A673 (cell line): Measurements from ENCODE around the gene ROBO2. TPM values are rescaled to one million over a fixed set of nuclear protein-coding genes. Genes with fewer than 3 reads are reported as not detected.

Experiments
- BruUV-seq: library from RNA; stranded (reverse); fragments of 400-500 nt; replicated peaks from 2 replicates; lab custom pipeline; 2021; lab: Mats Ljungman, UMichigan
- CTCF ChIA-PET: fragments of 300-600 bp; sonication (Branson Sonifier 250); formaldehyde crosslinking; loops from one replicate; lab custom pipeline; 2022; ENCODE audit warnings: antibody characterized with exemption; lab: Charles Lee
- POLR2A ChIA-PET: fragments of 300-600 bp; sonication (Branson Sonifier 250); formaldehyde crosslinking; loops from one replicate; lab custom pipeline; 2022; ENCODE audit warnings: antibody characterized with exemption; ENCODE audit not compliant: low non-redundant PET; lab: Charles Lee
- DNase-seq: peaks from one replicate; pipeline ENCODE4 v3.0.0-alpha.2; 2015; ENCODE audit warnings: low spot score
- H3K27ac ChIP-seq: fragments of 200-600 bp; sonication (generic); 2 replicates; pipeline ENCODE4 v1.5.1; 2016; ENCODE audit warnings: mixed run types, low read depth, mild to moderate bottlenecking, mixed read lengths, antibody characterized with exemption, low read length; ENCODE audit not compliant: poor library complexity, severe bottlenecking
- H3K27me3 ChIP-seq: fragments of 200-600 bp; sonication (generic); replicated peaks from 2 replicates; pipeline ENCODE4 v1.6.1; 2017; ENCODE audit warnings: mixed run types, low read depth, mild to moderate bottlenecking, mixed read lengths, antibody characterized with exemption, low read length; ENCODE audit not compliant: insufficient read depth, poor library complexity
- H3K36me3 ChIP-seq: fragments of 200-600 bp; sonication (generic); 2 replicates; pipeline ENCODE4 v1.6.1; 2016; ENCODE audit warnings: mixed run types, mild to moderate bottlenecking, mixed read lengths, antibody characterized with exemption, low read length; ENCODE audit not compliant: insufficient read depth, poor library complexity, severe bottlenecking
- H3K4me1 ChIP-seq: fragments of 200-600 bp; sonication (generic); 2 replicates; pipeline ENCODE4 v1.6.1; 2017; ENCODE audit warnings: mixed run types, mild to moderate bottlenecking, mixed read lengths, antibody characterized with exemption, low read length; ENCODE audit not compliant: insufficient read depth, poor library complexity, severe bottlenecking
- H3K4me3 ChIP-seq: fragments of 200-600 bp; sonication (generic); 2 replicates; pipeline ENCODE4 v1.5.1; 2016; ENCODE audit warnings: low read depth, mixed run types, mild to moderate bottlenecking, mixed read lengths, low read length; ENCODE audit not compliant: poor library complexity, severe bottlenecking
- H3K9me3 ChIP-seq: fragments of 200-600 bp; sonication (generic); 2 replicates; pipeline ENCODE4 v1.6.1; 2016; ENCODE audit warnings: mixed run types, low read depth, mild to moderate bottlenecking, mixed read lengths, antibody characterized with exemption, low read length; ENCODE audit not compliant: poor library complexity, severe bottlenecking
- EZH2 ChIP-seq: fragments of 200-600 bp; sonication (generic); IDR thresholded peaks from 2 replicates; pipeline ENCODE4 v1.6.1; 2017; ENCODE audit warnings: borderline replicate concordance, low read depth, mild to moderate bottlenecking, mixed read lengths, antibody characterized with exemption, low read length; ENCODE audit not compliant: poor library complexity, severe bottlenecking
- intact Hi-C: fragments of 100-400 bp; cut with micrococcal nuclease; formaldehyde crosslinking; loops from one replicate; pipeline ENCODE4 v1.10.0; 2022; ENCODE audit not compliant: unreplicated experiment
- total RNA-seq: library from RNA; stranded (reverse); gene quantifications from 2 replicates; pipeline ENCODE4 v1.2.3, GENCODE V29; 2021
- TF ChIP-seq, protein P1 (sequence below): fragments of 300-800, 200-600 bp; sonication (generic); conservative IDR thresholded peaks from 2 replicates; pipeline ENCODE4 v1.5.1; 2017; ENCODE audit warnings: low read depth, mild to moderate bottlenecking, antibody characterized with exemption, low read length, moderate library complexity, mixed read lengths

ROBO2 gene
- total RNA-seq, 1 experiment from 2014 or later: 17.5 TPM

DNA sequence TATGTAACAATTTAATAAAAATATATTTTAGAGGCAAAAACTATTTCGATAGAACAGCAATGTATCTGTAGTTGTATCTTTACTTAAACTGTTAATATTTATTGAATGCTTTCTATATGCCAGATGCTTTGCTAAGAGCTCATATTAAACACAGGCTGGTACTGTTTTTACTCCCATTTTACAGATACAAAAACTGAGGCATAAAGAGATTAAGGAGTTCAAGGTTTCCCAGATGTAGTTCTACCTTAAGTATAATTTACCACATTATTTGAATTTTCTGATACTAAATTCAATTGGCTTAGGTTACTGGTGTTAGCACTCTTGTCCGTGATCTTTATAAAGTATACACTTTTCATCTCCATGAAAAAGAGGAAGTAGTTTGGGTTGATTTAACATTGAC lies 149.8 kb downstream of the ROBO2 start:
- ChIA-PET CTCF (no interaction called here), POLR2A (no interaction called here)
- DNase-seq: no peak
- no peaks in the 10 kb centered on the region for H3K36me3 ChIP-seq
- no TSS peak for BruUV-seq
- intact Hi-C loops: no loop called here
- H3K4me3 ChIP-seq: no peak overlapping the region
- no peak overlapping the region for H3K27ac ChIP-seq
- H3K4me1 ChIP-seq: peaks cover 15% of the 10 kb centered on the region
- no peaks in the 10 kb centered on the region for H3K27me3 ChIP-seq
- H3K9me3 ChIP-seq: no peaks in the 10 kb centered on the region
- TF ChIP-seq, protein P1, sequence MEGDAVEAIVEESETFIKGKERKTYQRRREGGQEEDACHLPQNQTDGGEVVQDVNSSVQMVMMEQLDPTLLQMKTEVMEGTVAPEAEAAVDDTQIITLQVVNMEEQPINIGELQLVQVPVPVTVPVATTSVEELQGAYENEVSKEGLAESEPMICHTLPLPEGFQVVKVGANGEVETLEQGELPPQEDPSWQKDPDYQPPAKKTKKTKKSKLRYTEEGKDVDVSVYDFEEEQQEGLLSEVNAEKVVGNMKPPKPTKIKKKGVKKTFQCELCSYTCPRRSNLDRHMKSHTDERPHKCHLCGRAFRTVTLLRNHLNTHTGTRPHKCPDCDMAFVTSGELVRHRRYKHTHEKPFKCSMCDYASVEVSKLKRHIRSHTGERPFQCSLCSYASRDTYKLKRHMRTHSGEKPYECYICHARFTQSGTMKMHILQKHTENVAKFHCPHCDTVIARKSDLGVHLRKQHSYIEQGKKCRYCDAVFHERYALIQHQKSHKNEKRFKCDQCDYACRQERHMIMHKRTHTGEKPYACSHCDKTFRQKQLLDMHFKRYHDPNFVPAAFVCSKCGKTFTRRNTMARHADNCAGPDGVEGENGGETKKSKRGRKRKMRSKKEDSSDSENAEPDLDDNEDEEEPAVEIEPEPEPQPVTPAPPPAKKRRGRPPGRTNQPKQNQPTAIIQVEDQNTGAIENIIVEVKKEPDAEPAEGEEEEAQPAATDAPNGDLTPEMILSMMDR: no peak
- no peak for TF ChIP-seq EZH2

DNA sequence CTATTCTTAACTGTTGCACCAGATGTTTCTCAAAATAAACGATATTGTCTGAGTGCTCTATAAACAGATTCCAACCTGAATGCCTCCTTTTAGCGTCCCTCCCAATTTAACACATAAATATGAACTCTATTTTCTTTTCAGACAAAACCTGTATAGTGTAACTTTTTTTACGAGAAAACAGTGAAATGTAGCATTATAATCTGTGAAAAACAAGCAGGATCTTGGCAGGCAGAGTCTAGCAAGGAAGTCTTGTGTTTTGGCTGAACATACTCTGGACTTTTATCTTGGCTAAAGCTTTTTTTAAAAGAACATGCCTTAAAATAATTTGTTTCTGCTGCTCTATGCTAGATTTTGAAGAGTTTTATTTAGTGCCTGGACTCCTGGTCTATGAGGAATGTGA lies 150.5 kb downstream of the ROBO2 start:
- ChIA-PET CTCF (no interaction called here), POLR2A (no interaction called here)
- TF ChIP-seq EZH2: no peak
- TF ChIP-seq, protein P1: no peak
- no peaks in the 10 kb centered on the region for H3K36me3 ChIP-seq
- peaks cover 15% of the 10 kb centered on the region for H3K4me1 ChIP-seq
- H3K9me3 ChIP-seq: no peaks in the 10 kb centered on the region
- H3K27ac ChIP-seq: no peak overlapping the region
- H3K27me3 ChIP-seq: no peaks in the 10 kb centered on the region
- H3K4me3 ChIP-seq: no peak overlapping the region
- intact Hi-C loops: no loop called here
- no peak for DNase-seq
- no TSS peak for BruUV-seq

DNA sequence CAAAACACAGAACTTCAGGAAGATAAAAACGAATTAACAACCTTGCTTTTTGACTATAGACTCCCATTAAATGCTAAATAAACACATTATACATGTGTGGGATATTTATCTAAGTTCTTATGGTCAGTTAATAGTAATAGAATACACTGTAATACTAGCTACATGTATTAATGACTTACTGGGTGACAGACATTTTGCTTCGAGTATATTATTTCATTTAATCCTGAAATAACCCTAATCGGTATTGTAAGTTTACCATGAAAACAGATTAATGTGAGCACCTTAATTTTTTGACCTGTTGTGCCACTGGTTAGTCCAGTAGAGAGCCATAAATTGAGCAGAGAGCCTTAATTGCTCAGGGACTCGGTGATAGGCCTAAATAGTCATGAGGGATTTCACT lies 151.1 kb downstream of the ROBO2 start:
- intact Hi-C loops: no loop called here
- TF ChIP-seq, protein P1: no peak
- TF ChIP-seq EZH2: no peak

More for the DNA sequence above, 151.1 kb downstream of the ROBO2 start:
- Histone ChIP-seq H3K4me3 (no peak overlapping the region), H3K9me3 (no peaks in the 10 kb centered on the region), H3K27ac (no peak overlapping the region), H3K36me3 (no peaks in the 10 kb centered on the region), H3K27me3 (no peaks in the 10 kb centered on the region), H3K4me1 (peaks cover 15% of the 10 kb centered on the region)
- BruUV-seq: no TSS peak
- ChIA-PET CTCF (no interaction called here), POLR2A (no interaction called here)
- DNase-seq: no peak
